T-helper 17 cell (primary cell): ENCODE measurements around the gene HAAO. TPM values are rescaled to one million over a fixed set of nuclear protein-coding genes. Genes with fewer than 3 reads are reported as not detected.

Experiments used
- ATAC-seq: fragments of 150-1000 bp; cut with Tn5 transposase; 2 replicates; pipeline ENCODE4 v1.10.0; 2021; ENCODE audit warnings: mild to moderate bottlenecking, moderate library complexity
- DNase-seq, 3 donors: peaks; one replicate each; pipeline versions ENCODE4 v3.0.0 to v3.0.0-alpha.2; 2020 to 2021
- H3K9me3 ChIP-seq: one replicate; pipeline ENCODE4 v1.7.0; 2013; ENCODE audit warnings: low read length, mild to moderate bottlenecking; ENCODE audit not compliant: control insufficient read depth, poor library complexity, severe bottlenecking
- H3K27ac Mint-ChIP-seq: one replicate; pipeline ENCODE4 v1.8.0; 2022; ENCODE audit warnings: mild to moderate bottlenecking, moderate library complexity, mixed read lengths
- H3K27me3 Mint-ChIP-seq: one replicate; pipeline ENCODE4 v1.8.0; 2022; ENCODE audit warnings: mixed read lengths
- H3K36me3 Mint-ChIP-seq: one replicate; pipeline ENCODE4 v1.8.0; 2022; ENCODE audit warnings: low read depth, mixed read lengths
- H3K4me1 Mint-ChIP-seq: one replicate; pipeline ENCODE4 v1.8.0; 2022; ENCODE audit warnings: mild to moderate bottlenecking, mixed read lengths
- H3K4me3 Mint-ChIP-seq: one replicate; pipeline ENCODE4 v1.8.0; 2022; ENCODE audit warnings: mild to moderate bottlenecking, moderate library complexity, mixed read lengths
- total RNA-seq, 4 donors: library from RNA in 2 of 4; stranded (reverse) in 2 of 4; gene quantifications; one replicate each; pipeline ENCODE4 v1.2.3 and lab custom pipeline; 2022 to 2026

Gene HAAO
- total RNA-seq, 2 donors from 2014 or later: 0.37 TPM; not detected in 1

DNA sequence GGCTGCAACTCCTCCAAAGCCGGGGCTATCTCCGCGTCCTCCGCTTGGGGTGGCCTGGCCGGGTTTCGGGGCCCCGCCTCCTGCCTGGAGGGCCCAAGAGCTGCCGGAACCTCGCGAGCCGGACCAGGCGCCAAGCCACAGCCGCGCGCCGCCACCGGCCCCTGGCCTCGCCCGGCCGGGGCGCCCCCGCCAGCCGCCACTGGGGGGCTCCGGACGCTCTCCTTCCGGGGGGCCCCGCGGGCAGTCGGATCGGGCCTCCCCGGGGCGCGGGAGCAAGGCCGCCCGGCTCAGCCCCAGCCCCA is 17.4 kb upstream of the HAAO start:
- DNase-seq (no peak), ATAC-seq (peak; percentile 44)
- Mint-ChIP-seq H3K27me3 (peaks cover 9% of the 10 kb centered on the region), H3K27ac (peak overlapping the region; percentile 98), H3K36me3 (peaks cover 2% of the 10 kb centered on the region), H3K4me3 (peak overlapping the region; percentile 95), H3K4me1 (peaks cover 15% of the 10 kb centered on the region)
- no peaks in the 10 kb centered on the region for H3K9me3 ChIP-seq

DNA sequence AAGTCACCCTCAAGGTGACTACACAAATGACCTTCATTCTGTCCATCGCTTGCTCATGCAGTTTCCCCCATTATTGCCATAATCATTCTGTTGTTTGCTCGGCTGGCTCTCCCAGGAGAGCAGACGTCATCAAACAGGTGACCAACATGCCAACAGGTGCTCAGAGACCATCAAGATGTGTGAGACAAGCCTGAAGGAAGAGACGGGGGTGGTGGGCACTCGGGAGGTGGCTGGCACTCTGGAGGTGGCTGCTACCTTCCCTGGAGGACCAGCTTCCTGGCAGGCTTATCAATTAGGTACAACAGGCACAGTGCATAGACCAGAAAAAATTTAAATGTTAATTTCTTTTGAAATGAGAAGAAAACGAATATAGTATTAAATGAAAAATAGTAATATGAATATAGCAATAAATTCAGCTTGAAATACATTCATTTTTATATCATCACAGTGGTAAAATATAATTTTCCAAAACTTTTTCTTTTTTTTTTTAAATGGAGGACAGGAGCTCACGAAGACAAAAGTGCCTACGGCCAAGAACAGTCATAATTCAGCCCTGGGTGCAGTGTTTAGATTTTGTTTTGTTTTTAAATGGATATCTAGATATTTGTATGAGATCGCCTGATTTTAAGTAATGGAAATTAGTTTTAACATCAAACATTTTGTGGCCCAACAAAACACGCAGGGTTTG is 16.9 kb upstream of the HAAO start:
- H3K9me3 ChIP-seq: no peaks in the 10 kb centered on the region
- ATAC-seq (no peak), DNase-seq (no peak)
- H3K4me3 Mint-ChIP-seq: peak overlapping the region; percentile 82
- H3K4me1 Mint-ChIP-seq: peaks cover 15% of the 10 kb centered on the region
- peaks cover 2% of the 10 kb centered on the region for H3K36me3 Mint-ChIP-seq
- H3K27ac Mint-ChIP-seq: peak overlapping the region; percentile 98
- peaks cover 11% of the 10 kb centered on the region for H3K27me3 Mint-ChIP-seq

GRCh38 chr2:42808301-42808700 is 15.9 kb upstream of the HAAO start:
- no peak for DNase-seq
- H3K27me3 Mint-ChIP-seq: peaks cover 20% of the 10 kb centered on the region
- H3K4me3 Mint-ChIP-seq: no peak overlapping the region

DNA sequence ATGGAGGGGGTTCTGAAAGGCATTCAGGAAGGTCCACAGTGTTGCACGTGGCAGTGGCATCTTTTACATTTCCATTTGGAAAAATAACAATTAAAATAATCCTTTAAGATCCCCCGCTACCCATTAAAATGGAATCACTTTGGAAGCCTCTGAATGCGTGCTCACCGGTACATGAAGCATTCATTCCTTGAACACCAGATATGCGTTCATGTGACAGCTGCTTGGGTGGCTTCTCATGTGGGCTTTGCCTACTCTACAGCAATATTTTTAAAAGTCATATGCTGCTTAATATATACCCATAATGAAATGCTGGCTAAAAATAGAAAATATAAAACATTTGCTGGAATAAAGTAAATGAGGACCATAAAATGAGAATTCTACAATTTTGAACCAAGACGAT is 14.4 kb upstream of the HAAO start:
- Mint-ChIP-seq H3K27me3 (peaks cover 34% of the 10 kb centered on the region), H3K36me3 (peaks cover 2% of the 10 kb centered on the region), H3K27ac (no peak overlapping the region), H3K4me1 (peaks cover 12% of the 10 kb centered on the region), H3K4me3 (no peak overlapping the region)
- ATAC-seq (no peak), DNase-seq (no peak)
- no peaks in the 10 kb centered on the region for H3K9me3 ChIP-seq

More at GRCh38 chr2:42808301-42808700, 15.9 kb upstream of the HAAO start:
- Mint-ChIP-seq H3K4me1 (peaks cover 15% of the 10 kb centered on the region), H3K27ac (no peak overlapping the region), H3K36me3 (peaks cover 2% of the 10 kb centered on the region)
- no peak for ATAC-seq
- no peaks in the 10 kb centered on the region for H3K9me3 ChIP-seq

- Mint-ChIP-seq H3K27me3 (peaks cover 48% of the 10 kb centered on the region), H3K27ac (no peak overlapping the region), H3K4me1 (peaks cover 3% of the 10 kb centered on the region), H3K36me3 (peaks cover 3% of the 10 kb centered on the region), H3K4me3 (no peak overlapping the region)
- H3K9me3 ChIP-seq: no peaks in the 10 kb centered on the region
- DNase-seq (no peak), ATAC-seq (no peak)
Measured at GRCh38 chr2:42804891-42805290, 12.5 kb upstream of the HAAO start.

DNA sequence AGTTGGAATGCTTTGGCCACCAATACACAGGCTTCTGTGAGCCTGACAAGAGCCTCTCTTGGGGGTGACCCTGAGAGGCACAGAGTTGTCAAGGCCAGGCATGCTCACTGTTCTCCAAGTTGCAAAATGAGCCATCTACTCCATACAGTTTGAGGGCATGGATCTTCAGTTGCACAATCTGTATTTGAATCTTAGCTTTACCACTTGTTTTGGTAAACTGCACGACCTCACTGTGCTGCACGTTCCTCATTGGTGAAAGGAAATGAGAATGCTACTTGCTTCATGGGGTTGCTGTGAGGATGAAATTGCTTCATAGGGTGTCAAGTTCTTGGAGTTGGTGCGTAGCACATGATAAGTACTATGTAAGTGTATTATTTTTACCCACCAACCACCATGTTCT is 12.0 kb upstream of the HAAO start:
- ATAC-seq: peak; percentile 23

GRCh38 chr2:42802150-42802549 is 9.8 kb upstream of the HAAO start:
- no peaks in the 10 kb centered on the region for H3K9me3 ChIP-seq
- peaks cover 3% of the 10 kb centered on the region for H3K36me3 Mint-ChIP-seq
- ATAC-seq: no peak
- H3K27ac Mint-ChIP-seq: no peak overlapping the region
- DNase-seq: no peak
- H3K27me3 Mint-ChIP-seq: peaks cover 48% of the 10 kb centered on the region
- H3K4me3 Mint-ChIP-seq: no peak overlapping the region
- H3K4me1 Mint-ChIP-seq: no peaks in the 10 kb centered on the region

More for the DNA sequence above, 12.0 kb upstream of the HAAO start:
- Mint-ChIP-seq H3K27me3 (peaks cover 48% of the 10 kb centered on the region), H3K36me3 (peaks cover 3% of the 10 kb centered on the region), H3K4me1 (peaks cover 3% of the 10 kb centered on the region), H3K27ac (no peak overlapping the region), H3K4me3 (no peak overlapping the region)
- H3K9me3 ChIP-seq: no peaks in the 10 kb centered on the region
- DNase-seq: no peak

GRCh38 chr2:42801381-42801780 is 9.0 kb upstream of the HAAO start:
- Mint-ChIP-seq H3K36me3 (peaks cover 3% of the 10 kb centered on the region), H3K4me1 (no peaks in the 10 kb centered on the region), H3K4me3 (no peak overlapping the region), H3K27me3 (peaks cover 48% of the 10 kb centered on the region), H3K27ac (no peak overlapping the region)
- no peak for DNase-seq
- no peaks in the 10 kb centered on the region for H3K9me3 ChIP-seq
- no peak for ATAC-seq

DNA sequence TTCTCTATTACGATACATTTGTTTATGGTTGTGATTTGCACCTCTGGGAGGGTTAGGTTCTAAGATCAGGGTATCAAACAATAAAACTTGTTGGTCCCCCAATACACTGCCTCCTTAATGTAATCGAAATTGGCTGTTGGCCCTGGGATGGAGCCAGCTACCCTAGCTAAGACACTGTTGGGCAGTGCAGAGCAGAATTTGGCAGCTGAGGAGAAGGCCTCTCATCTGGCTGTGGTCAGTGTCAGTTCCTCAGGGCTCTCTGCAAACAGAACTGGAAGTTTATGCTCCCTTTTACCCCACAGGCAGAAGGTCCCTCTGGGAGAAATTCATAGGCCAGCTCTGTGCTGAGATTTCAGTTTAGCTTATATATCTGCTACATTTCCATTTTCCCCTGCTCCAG is 8.6 kb upstream of the HAAO start:
- DNase-seq (no peak), ATAC-seq (no peak)
- H3K27ac Mint-ChIP-seq: no peak overlapping the region
- no peaks in the 10 kb centered on the region for H3K9me3 ChIP-seq
- H3K4me3 Mint-ChIP-seq: no peak overlapping the region
- H3K27me3 Mint-ChIP-seq: peaks cover 49% of the 10 kb centered on the region
- peaks cover under 1% of the 10 kb centered on the region for H3K4me1 Mint-ChIP-seq
- H3K36me3 Mint-ChIP-seq: peaks cover 3% of the 10 kb centered on the region

DNA sequence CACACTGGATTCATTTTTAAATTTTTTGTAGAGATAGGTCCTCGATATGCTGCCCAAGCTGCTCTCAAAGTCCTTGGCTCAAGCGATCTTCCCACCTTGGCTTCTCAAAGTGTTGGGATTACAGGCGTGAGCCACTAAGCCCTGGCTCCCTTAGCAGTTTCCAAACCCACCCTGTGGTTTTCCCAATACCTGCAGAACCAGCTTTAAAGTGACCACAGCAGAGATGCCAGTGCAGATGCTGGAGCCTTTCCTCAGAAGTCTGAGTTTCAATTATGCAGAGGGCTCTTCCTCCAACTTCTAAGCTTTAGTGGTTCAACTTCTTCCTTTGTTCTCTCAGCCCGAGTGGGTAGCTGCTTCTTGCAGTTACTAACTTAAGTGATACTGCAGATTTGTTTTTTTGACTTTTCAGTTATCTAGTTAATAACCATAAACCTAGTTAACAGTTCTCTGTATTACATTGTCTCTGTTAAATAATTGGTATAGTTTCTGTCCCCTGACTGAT is 8.1 kb upstream of the HAAO start:
- Mint-ChIP-seq H3K36me3 (peaks cover 3% of the 10 kb centered on the region), H3K27ac (no peak overlapping the region), H3K27me3 (peaks cover 52% of the 10 kb centered on the region), H3K4me3 (no peak overlapping the region), H3K4me1 (peaks cover 5% of the 10 kb centered on the region)
- ATAC-seq (no peak), DNase-seq (no peak)
- H3K9me3 ChIP-seq: no peaks in the 10 kb centered on the region

DNA sequence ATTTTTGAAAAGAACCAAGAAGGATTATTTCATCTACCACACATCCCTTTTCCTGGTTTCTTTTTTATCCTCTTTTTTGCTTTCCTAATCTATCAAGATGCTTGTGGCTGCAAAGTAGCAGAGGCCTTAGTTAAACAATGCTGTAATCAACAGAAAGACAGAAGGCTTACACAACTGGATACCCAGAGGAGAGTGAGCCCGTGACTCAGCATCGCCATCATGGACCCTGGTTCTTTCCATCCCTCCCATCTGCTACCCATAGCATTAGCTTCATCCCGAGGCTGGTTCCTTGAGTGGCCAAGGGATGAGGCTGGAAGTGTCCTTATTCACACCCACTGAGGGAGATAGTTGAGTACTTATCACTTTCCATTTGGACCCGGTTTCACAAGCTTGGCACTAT is 7.5 kb upstream of the HAAO start:
- H3K27me3 Mint-ChIP-seq: peaks cover 51% of the 10 kb centered on the region
- no peak overlapping the region for H3K27ac Mint-ChIP-seq
- no peak for DNase-seq
- no peak for ATAC-seq
- peaks cover 3% of the 10 kb centered on the region for H3K36me3 Mint-ChIP-seq
- peaks cover 6% of the 10 kb centered on the region for H3K4me1 Mint-ChIP-seq
- no peaks in the 10 kb centered on the region for H3K9me3 ChIP-seq
- no peak overlapping the region for H3K4me3 Mint-ChIP-seq

DNA sequence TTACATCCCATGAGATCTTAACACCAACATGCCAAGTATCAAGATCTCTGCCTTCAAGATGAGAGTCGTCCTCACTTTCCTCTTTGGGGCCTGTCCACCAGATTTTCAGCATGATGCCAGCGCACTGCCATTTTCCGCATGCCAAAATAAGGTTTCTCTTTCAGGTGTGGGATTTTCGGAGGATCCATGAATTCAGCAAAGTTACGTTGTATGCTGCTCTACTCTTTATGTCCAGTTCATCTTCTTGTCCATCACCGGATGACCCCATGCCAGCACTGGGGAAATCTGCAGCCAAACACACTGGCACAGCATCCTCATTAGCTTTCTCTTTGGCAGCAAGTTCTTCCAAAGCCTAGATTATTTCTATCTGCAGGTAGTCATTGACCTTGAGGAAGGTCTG is 4.9 kb upstream of the HAAO start:
- Mint-ChIP-seq H3K27ac (no peak overlapping the region), H3K4me3 (no peak overlapping the region), H3K36me3 (peaks cover 3% of the 10 kb centered on the region), H3K27me3 (peaks cover 47% of the 10 kb centered on the region), H3K4me1 (peaks cover 14% of the 10 kb centered on the region)
- H3K9me3 ChIP-seq: no peaks in the 10 kb centered on the region
- ATAC-seq: no peak
- no peak for DNase-seq

DNA sequence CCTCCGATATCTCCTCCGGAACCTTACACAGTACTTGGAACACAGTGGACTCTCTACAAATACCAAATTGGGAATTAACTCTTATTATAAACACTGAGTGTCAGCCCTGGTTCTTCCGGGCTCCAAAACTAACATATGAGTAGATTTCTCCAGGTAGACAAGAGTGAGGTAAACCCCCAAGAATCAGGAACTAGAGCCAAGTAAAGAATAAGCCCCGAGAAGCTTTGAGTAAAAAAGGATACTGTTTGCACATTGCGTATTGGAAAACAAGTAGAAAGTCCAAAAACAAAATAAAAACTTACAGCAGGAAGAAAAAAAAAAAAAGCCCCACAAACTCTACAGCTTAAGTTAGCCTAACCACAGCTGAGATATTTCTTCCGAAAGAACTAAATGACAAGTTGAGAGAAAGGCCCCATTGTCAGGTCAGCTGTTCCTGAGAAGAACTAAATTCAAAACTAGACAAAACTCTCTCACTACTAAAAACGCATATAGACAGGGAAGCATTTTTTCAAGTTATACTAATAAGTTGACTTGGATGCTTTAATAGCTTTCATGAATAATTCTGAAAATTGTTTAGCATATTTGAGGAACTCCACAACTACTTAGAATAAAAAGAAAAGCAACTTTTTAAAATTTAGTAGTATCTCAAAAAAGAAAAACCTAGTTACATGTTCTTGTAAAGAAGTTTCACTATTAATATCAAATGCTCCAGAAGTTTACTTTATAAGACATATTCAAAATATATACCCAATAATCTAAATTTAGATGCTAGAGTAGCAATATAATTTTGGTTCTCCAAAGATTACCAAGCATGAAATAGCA is 4.3 kb upstream of the HAAO start:
- H3K4me3 Mint-ChIP-seq: no peak overlapping the region
- no peak for ATAC-seq
- H3K4me1 Mint-ChIP-seq: peaks cover 16% of the 10 kb centered on the region
- H3K9me3 ChIP-seq: no peaks in the 10 kb centered on the region
- H3K27ac Mint-ChIP-seq: no peak overlapping the region
- no peak for DNase-seq
- peaks cover 47% of the 10 kb centered on the region for H3K27me3 Mint-ChIP-seq
- H3K36me3 Mint-ChIP-seq: peaks cover 3% of the 10 kb centered on the region
